SK-N-SH treated with all-trans-retinoic acid at 6 μM for 48 hours (cell line): Measurements from ENCODE around the gene CNTLN.

ENCODE experiments used
- ATAC-seq: fragments of 200-7000 bp; cut with Tn5 transposase; 3 replicates; pipeline ENCODE4 v1.9.1; 2020; ENCODE audit warnings: mild to moderate bottlenecking, moderate library complexity
- ARNTL ChIP-seq: fragments of 450-650 bp; formaldehyde crosslinking; IDR thresholded peaks from 2 replicates; pipeline ENCODE4 v1.5.0; 2020; ENCODE audit warnings: low read depth, mild to moderate bottlenecking, moderate library complexity, borderline replicate concordance
- BACH2 ChIP-seq: fragments of 250-450 bp; sonication (Bioruptor Pico); IDR thresholded peaks from 2 replicates; pipeline ENCODE4 v1.9.0; 2021; ENCODE audit warnings: mild to moderate bottlenecking, borderline replicate concordance
- CREB5 ChIP-seq: fragments of 250-450 bp; sonication (Bioruptor Pico); IDR thresholded peaks from 2 replicates; pipeline ENCODE4 v1.5.1; 2020; ENCODE audit warnings: low read depth, mild to moderate bottlenecking, moderate library complexity
- CSDC2 ChIP-seq: fragments of 250-450 bp; sonication (Bioruptor Pico); IDR thresholded peaks from 2 replicates; pipeline ENCODE4 v1.5.0; 2020; ENCODE audit warnings: mild to moderate bottlenecking, moderate library complexity
- ESRRG ChIP-seq: fragments of 250-450 bp; sonication (Bioruptor Pico); IDR thresholded peaks from 2 replicates; pipeline ENCODE4 v1.6.1; 2021; ENCODE audit warnings: mild to moderate bottlenecking
- GLIS3 ChIP-seq: fragments of 250-450 bp; sonication (Bioruptor Pico); IDR thresholded peaks from 2 replicates; pipeline ENCODE4 v1.5.0; 2020; ENCODE audit warnings: mild to moderate bottlenecking, moderate library complexity
- OSR1 ChIP-seq: fragments of 250-450 bp; sonication (Bioruptor Pico); IDR thresholded peaks from 2 replicates; pipeline ENCODE4 v1.8.0; 2022; ENCODE audit warnings: moderate library complexity, mild to moderate bottlenecking, inconsistent platforms
- PATZ1 ChIP-seq: fragments of 250-450 bp; sonication (Bioruptor Pico); IDR thresholded peaks from 2 replicates; pipeline ENCODE4 v1.8.0; 2020; ENCODE audit warnings: mild to moderate bottlenecking, moderate library complexity, borderline replicate concordance
- POU6F1 ChIP-seq: fragments of 250-450 bp; sonication (Bioruptor Pico); IDR thresholded peaks from 2 replicates; pipeline ENCODE4 v1.8.0; 2021; ENCODE audit warnings: low read depth, mild to moderate bottlenecking, moderate library complexity, borderline replicate concordance
- PPARA ChIP-seq: fragments of 250-450 bp; sonication (Bioruptor Pico); IDR thresholded peaks from 2 replicates; pipeline ENCODE4 v1.5.0; 2020; ENCODE audit warnings: mild to moderate bottlenecking, borderline replicate concordance
- RARB ChIP-seq: fragments of 250-450 bp; sonication (Bioruptor Pico); IDR thresholded peaks from 2 replicates; pipeline ENCODE4 v1.8.0; 2021; ENCODE audit warnings: mild to moderate bottlenecking, moderate library complexity
- SNAI2 ChIP-seq: fragments of 250-450 bp; sonication (Bioruptor Pico); IDR thresholded peaks from 2 replicates; pipeline ENCODE4 v1.5.0; 2020; ENCODE audit warnings: mild to moderate bottlenecking, moderate library complexity
- TCF4 ChIP-seq: fragments of 250-450 bp; sonication (Bioruptor Pico); IDR thresholded peaks from 2 replicates; pipeline ENCODE4 v1.8.0; 2021; ENCODE audit warnings: mild to moderate bottlenecking, moderate library complexity, borderline replicate concordance
- TSHZ2 ChIP-seq: fragments of 250-450 bp; sonication (Bioruptor Pico); IDR thresholded peaks from 2 replicates; pipeline ENCODE4 v1.5.0; 2020; ENCODE audit warnings: mild to moderate bottlenecking, moderate library complexity
- ZC3H10 ChIP-seq: fragments of 250-450 bp; sonication (Bioruptor Pico); IDR thresholded peaks from 2 replicates; pipeline ENCODE4 v1.5.1; 2021; ENCODE audit warnings: mild to moderate bottlenecking, moderate library complexity
- ZFP3 ChIP-seq: fragments of 250-450 bp; sonication (Bioruptor Pico); IDR thresholded peaks from 2 replicates; pipeline ENCODE4 v1.5.0; 2020; ENCODE audit warnings: mild to moderate bottlenecking, moderate library complexity
- ZFP30 ChIP-seq: fragments of 450-650 bp; formaldehyde crosslinking; IDR thresholded peaks from 2 replicates; pipeline ENCODE4 v1.5.0; 2022; ENCODE audit warnings: mild to moderate bottlenecking, moderate library complexity
- ZNF565 ChIP-seq: fragments of 450-650 bp; formaldehyde crosslinking; conservative IDR thresholded peaks from 2 replicates; pipeline ENCODE4 v1.5.0; 2020; ENCODE audit warnings: low read depth, mild to moderate bottlenecking, moderate library complexity
- ZNF70 ChIP-seq: fragments of 450-650 bp; formaldehyde crosslinking; IDR thresholded peaks from 2 replicates; pipeline ENCODE4 v1.5.0; 2020; ENCODE audit warnings: mild to moderate bottlenecking, moderate library complexity
- ZNF8 ChIP-seq: fragments of 450-650 bp; formaldehyde crosslinking; IDR thresholded peaks from 2 replicates; pipeline ENCODE4 v1.5.0; 2020; ENCODE audit warnings: mild to moderate bottlenecking, moderate library complexity

Gene CNTLN

GRCh38 chr9:17293685-17294084, 158.8 kb downstream of the CNTLN start (continued):
- TF ChIP-seq BACH2 (CRISPR knock-in tag), result no peak
- no peak for TF ChIP-seq POU6F1 (CRISPR knock-in tag)
- TF ChIP-seq GLIS3 (CRISPR knock-in tag), result no peak
- no peak for TF ChIP-seq ARNTL (CRISPR knock-in tag)

GRCh38 chr9:17294822-17295624, 160.2 kb downstream of the CNTLN start:
- TF ChIP-seq ARNTL (CRISPR knock-in tag) (no peak), ZNF70 (no peak), SNAI2 (CRISPR knock-in tag) (no peak), ZNF565 (CRISPR knock-in tag) (no peak), GLIS3 (CRISPR knock-in tag) (no peak), ZC3H10 (CRISPR knock-in tag) (no peak)
- no peak for ATAC-seq

GRCh38 chr9:17315341-17315740, 180.5 kb downstream of the CNTLN start:
- ATAC-seq, result no peak
- TF ChIP-seq CREB5 (CRISPR knock-in tag) (no peak), ESRRG (CRISPR knock-in tag) (no peak), ZC3H10 (CRISPR knock-in tag) (no peak), SNAI2 (CRISPR knock-in tag) (no peak), ZFP3 (CRISPR knock-in tag) (no peak), ZNF70 (no peak), BACH2 (CRISPR knock-in tag) (no peak), ZNF8 (CRISPR knock-in tag) (no peak), RARB (CRISPR knock-in tag) (no peak), ZFP30 (CRISPR knock-in tag) (no peak), ZNF565 (CRISPR knock-in tag) (no peak), TSHZ2 (CRISPR knock-in tag) (no peak), CSDC2 (CRISPR knock-in tag) (no peak), PPARA (CRISPR knock-in tag) (no peak), POU6F1 (CRISPR knock-in tag) (no peak)
- TF ChIP-seq, all 23 proteins: peak for 0

GRCh38 chr9:17318821-17319320, 184.0 kb downstream of the CNTLN start:
- TF ChIP-seq ZFP30 (CRISPR knock-in tag) (no peak), CREB5 (CRISPR knock-in tag) (no peak), ARNTL (CRISPR knock-in tag) (no peak), PATZ1 (CRISPR knock-in tag) (no peak), ESRRG (CRISPR knock-in tag) (no peak), ZFP3 (CRISPR knock-in tag) (no peak), CSDC2 (CRISPR knock-in tag) (no peak), TCF4 (CRISPR knock-in tag) (no peak), ZNF70 (no peak), OSR1 (CRISPR knock-in tag) (no peak), ZNF565 (CRISPR knock-in tag) (no peak), BACH2 (CRISPR knock-in tag) (no peak), ZC3H10 (CRISPR knock-in tag) (no peak)
- no peak for ATAC-seq
